ENCODE results near the gene OR52N5.

GRCh38 chr11:5807580-5807979 lies 24.4 kb upstream of the OR52N5 start:
- no peak for TF ChIP-seq POLR2A (IDR thresholded peaks at IDR 0.05)
- TF ChIP-seq, protein P1, sequence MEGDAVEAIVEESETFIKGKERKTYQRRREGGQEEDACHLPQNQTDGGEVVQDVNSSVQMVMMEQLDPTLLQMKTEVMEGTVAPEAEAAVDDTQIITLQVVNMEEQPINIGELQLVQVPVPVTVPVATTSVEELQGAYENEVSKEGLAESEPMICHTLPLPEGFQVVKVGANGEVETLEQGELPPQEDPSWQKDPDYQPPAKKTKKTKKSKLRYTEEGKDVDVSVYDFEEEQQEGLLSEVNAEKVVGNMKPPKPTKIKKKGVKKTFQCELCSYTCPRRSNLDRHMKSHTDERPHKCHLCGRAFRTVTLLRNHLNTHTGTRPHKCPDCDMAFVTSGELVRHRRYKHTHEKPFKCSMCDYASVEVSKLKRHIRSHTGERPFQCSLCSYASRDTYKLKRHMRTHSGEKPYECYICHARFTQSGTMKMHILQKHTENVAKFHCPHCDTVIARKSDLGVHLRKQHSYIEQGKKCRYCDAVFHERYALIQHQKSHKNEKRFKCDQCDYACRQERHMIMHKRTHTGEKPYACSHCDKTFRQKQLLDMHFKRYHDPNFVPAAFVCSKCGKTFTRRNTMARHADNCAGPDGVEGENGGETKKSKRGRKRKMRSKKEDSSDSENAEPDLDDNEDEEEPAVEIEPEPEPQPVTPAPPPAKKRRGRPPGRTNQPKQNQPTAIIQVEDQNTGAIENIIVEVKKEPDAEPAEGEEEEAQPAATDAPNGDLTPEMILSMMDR (IDR thresholded peaks at IDR 0.05 in 8 of 11, conservative IDR thresholded peaks at IDR 0.05 in 3 of 11), result no peak
- no peak for TF ChIP-seq POLR2AphosphoS5 (IDR thresholded peaks at IDR 0.05)
